Measurements from ENCODE around the gene AATF. TPM values are rescaled to one million over a fixed set of nuclear protein-coding genes. Genes with fewer than 3 reads are reported as not detected.

Gene AATF
- total RNA-seq, 1 experiment from 2014 or later: 186 TPM

DNA sequence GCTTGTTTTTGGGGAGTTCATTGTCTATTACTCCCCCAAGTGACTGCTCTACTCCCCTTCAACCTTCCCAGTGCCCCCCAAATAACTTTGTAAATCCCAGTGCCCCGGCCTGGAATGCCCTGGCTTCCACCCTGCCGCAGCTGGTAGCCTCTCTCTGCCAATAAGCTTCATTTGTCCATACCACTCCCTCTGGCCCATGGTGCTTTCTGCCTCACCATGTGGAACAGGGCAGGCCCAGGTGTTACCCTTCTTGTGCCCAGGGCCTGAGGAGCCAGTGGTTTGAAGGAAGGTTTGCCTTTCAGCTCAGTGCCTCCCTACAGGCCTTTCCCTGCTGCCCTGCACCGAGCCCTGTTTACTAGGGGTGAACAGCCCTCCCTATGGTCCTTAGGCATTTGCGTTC, 134.2 kb downstream of the AATF start:
- H3K36me3 Mint-ChIP-seq (ENCODE audit: insufficient read depth, unreplicated experiment): peaks cover 42% of the 10 kb centered on the region
- H3K9me3 Mint-ChIP-seq (ENCODE audit: low read depth, unreplicated experiment): peaks cover 4% of the 10 kb centered on the region
- no peaks in the 10 kb centered on the region for H3K27me3 Mint-ChIP-seq (ENCODE audit: unreplicated experiment)
- TF ChIP-seq, protein P1, sequence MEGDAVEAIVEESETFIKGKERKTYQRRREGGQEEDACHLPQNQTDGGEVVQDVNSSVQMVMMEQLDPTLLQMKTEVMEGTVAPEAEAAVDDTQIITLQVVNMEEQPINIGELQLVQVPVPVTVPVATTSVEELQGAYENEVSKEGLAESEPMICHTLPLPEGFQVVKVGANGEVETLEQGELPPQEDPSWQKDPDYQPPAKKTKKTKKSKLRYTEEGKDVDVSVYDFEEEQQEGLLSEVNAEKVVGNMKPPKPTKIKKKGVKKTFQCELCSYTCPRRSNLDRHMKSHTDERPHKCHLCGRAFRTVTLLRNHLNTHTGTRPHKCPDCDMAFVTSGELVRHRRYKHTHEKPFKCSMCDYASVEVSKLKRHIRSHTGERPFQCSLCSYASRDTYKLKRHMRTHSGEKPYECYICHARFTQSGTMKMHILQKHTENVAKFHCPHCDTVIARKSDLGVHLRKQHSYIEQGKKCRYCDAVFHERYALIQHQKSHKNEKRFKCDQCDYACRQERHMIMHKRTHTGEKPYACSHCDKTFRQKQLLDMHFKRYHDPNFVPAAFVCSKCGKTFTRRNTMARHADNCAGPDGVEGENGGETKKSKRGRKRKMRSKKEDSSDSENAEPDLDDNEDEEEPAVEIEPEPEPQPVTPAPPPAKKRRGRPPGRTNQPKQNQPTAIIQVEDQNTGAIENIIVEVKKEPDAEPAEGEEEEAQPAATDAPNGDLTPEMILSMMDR (IDR thresholded peaks at IDR 0.05; ENCODE audit: unreplicated experiment): no peak
- H3K27ac Mint-ChIP-seq (ENCODE audit: unreplicated experiment): peak overlapping the region; percentile 0
- intact Hi-C loops (cut with micrococcal nuclease; ENCODE audit: unreplicated experiment): no loop called here
- BruUV-seq (replicated peaks): no TSS peak
- CTCF ChIA-PET: interaction anchor here (0.5 to 3.8 kb wide), 4 partner anchors 9 to 1894 kb away, joined by 3 to 16 read pairs (median 9); no protein-coding TSS in a partner anchor
- H3K4me3 Mint-ChIP-seq (ENCODE audit: low read depth, unreplicated experiment): no peak overlapping the region
- peaks cover 10% of the 10 kb centered on the region for H3K4me1 Mint-ChIP-seq (ENCODE audit: low read depth, unreplicated experiment)
- no peak for DNase-seq

DNA sequence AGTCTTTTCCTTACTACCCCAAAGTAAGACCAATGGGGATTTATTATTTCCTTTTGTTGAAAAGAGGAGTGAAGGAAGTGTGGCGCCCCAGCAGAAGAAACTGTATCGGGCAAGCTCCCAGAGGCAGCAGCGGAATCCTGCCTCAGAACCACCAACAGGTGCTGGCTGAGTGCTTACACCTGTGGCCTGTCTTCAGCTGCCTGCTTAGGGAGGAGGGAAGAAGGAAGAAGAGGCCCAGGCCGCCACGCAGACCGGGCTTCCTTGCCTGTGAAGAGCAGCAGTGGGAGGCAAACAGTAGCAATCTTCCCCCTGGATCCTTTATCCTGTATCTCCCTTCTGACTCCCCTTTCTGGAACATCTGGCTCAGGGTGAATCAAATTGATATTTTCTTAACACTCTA, 134.7 kb downstream of the AATF start:
- no peak overlapping the region for H3K27ac Mint-ChIP-seq (ENCODE audit: unreplicated experiment)
- TF ChIP-seq, protein P1 (IDR thresholded peaks at IDR 0.05; ENCODE audit: unreplicated experiment): no peak

DNA sequence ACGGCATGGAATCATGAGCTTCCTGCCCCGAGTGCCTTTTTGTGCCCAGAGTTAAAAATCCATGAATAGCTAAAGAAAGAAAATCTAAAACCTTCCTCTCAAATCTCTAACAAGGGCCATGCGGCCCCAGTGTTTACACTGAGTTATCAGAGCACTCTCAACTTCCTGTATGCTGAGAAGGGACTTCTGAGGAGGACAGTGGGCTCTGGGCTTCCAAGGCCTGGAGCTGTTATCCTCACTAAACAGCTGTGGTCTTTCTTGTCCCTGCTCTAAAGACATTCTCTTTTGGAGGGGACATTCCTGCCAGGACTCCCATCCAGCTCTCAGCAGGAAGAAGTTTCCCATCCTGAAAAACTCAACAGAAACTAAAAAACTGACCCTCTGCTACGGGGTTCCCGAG, 135.6 kb downstream of the AATF start:
- Mint-ChIP-seq H3K27ac (ENCODE audit: unreplicated experiment) (no peak overlapping the region), H3K36me3 (ENCODE audit: insufficient read depth, unreplicated experiment) (peaks cover 56% of the 10 kb centered on the region), H3K4me3 (ENCODE audit: low read depth, unreplicated experiment) (no peak overlapping the region), H3K9me3 (ENCODE audit: low read depth, unreplicated experiment) (peaks cover 4% of the 10 kb centered on the region), H3K4me1 (ENCODE audit: low read depth, unreplicated experiment) (peaks cover 23% of the 10 kb centered on the region), H3K27me3 (ENCODE audit: unreplicated experiment) (no peaks in the 10 kb centered on the region)
- TF ChIP-seq, protein P1 (IDR thresholded peaks at IDR 0.05; ENCODE audit: unreplicated experiment): no peak
- CTCF ChIA-PET: interaction anchor here (0.6 to 3.8 kb wide), 5 partner anchors 8 to 248 kb away, joined by 4 to 16 read pairs (median 12); no protein-coding TSS in a partner anchor
- intact Hi-C loops (cut with micrococcal nuclease; ENCODE audit: unreplicated experiment): no loop called here
- BruUV-seq (replicated peaks): no TSS peak
- no peak for DNase-seq

More for the DNA sequence above, 134.7 kb downstream of the AATF start:
- peaks cover 47% of the 10 kb centered on the region for H3K36me3 Mint-ChIP-seq (ENCODE audit: insufficient read depth, unreplicated experiment)
- intact Hi-C loops (cut with micrococcal nuclease; ENCODE audit: unreplicated experiment): no loop called here
- DNase-seq: no peak
- CTCF ChIA-PET: interaction anchor here (3.6 to 3.8 kb wide), 2 partner anchors 9 to 16 kb away, joined by 15 to 16 read pairs; no protein-coding TSS in a partner anchor
- peaks cover 4% of the 10 kb centered on the region for H3K9me3 Mint-ChIP-seq (ENCODE audit: low read depth, unreplicated experiment)
- H3K4me1 Mint-ChIP-seq (ENCODE audit: low read depth, unreplicated experiment): peaks cover 14% of the 10 kb centered on the region
- H3K4me3 Mint-ChIP-seq (ENCODE audit: low read depth, unreplicated experiment): no peak overlapping the region
- H3K27me3 Mint-ChIP-seq (ENCODE audit: unreplicated experiment): no peaks in the 10 kb centered on the region
- BruUV-seq (replicated peaks): no TSS peak

DNA sequence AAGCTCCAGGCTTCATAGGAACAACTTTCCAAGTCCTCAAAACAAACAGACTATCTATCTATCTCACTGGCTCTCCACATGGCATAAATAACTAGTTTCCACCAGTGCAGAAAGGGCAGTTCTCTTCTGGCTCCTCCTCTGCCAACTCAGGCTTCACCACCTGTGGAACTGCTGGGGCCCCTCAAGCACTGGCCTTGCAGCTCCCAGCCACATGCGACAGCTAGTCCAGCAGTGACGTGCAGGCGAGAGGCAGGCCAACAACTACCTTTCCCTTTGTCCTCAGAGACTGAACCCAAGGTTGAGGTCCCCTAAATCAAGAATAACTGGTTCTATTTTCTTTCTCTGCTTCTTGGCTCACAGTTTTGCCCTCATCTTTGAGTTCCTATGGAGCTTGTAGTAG, 137.6 kb downstream of the AATF start:
- Mint-ChIP-seq H3K4me1 (ENCODE audit: low read depth, unreplicated experiment) (peaks cover 31% of the 10 kb centered on the region), H3K4me3 (ENCODE audit: low read depth, unreplicated experiment) (no peak overlapping the region), H3K27me3 (ENCODE audit: unreplicated experiment) (no peaks in the 10 kb centered on the region), H3K27ac (ENCODE audit: unreplicated experiment) (no peak overlapping the region), H3K36me3 (ENCODE audit: insufficient read depth, unreplicated experiment) (peaks cover 71% of the 10 kb centered on the region), H3K9me3 (ENCODE audit: low read depth, unreplicated experiment) (no peaks in the 10 kb centered on the region)
- intact Hi-C loops (cut with micrococcal nuclease; ENCODE audit: unreplicated experiment): no loop called here
- DNase-seq: no peak
- TF ChIP-seq, protein P1 (IDR thresholded peaks at IDR 0.05; ENCODE audit: unreplicated experiment): no peak
- CTCF ChIA-PET: interaction anchor here (0.6 kb wide), 1 partner anchor 13 kb away, joined by 3 read pairs; no protein-coding TSS in a partner anchor
- no TSS peak for BruUV-seq (replicated peaks)

Measured in Calu3 (cell line).